ENCODE results near the gene PPARG.

GRCh38 chr3:12388185-12388584 is 99.3 kb downstream of the PPARG start:
- TF ChIP-seq CTCF (IDR thresholded peaks at IDR 0.05), result no peak
- TF ChIP-seq POLR2A (IDR thresholded peaks at IDR 0.05), result no peak
